Glutamatergic neuron (in vitro differentiated cells): ENCODE measurements around the gene MINAR1. TPM values are rescaled to one million over a fixed set of nuclear protein-coding genes. Genes with fewer than 3 reads are reported as not detected.

Experiments
- DNase-seq: peaks from one replicate; pipeline ENCODE4 v3.0.0; 2022
- H3K27ac Mint-ChIP-seq: one replicate; pipeline ENCODE4 v1.8.0; 2020; ENCODE audit warnings: mild to moderate bottlenecking, mixed read lengths, inconsistent platforms; ENCODE audit not compliant: unreplicated experiment
- H3K27me3 Mint-ChIP-seq: one replicate; pipeline ENCODE4 v1.8.0; 2020; ENCODE audit warnings: mild to moderate bottlenecking, moderate library complexity, mixed read lengths, inconsistent platforms; ENCODE audit not compliant: unreplicated experiment
- H3K36me3 Mint-ChIP-seq: one replicate; pipeline ENCODE4 v1.8.0; 2020; ENCODE audit warnings: mild to moderate bottlenecking, mixed read lengths, inconsistent platforms; ENCODE audit not compliant: unreplicated experiment
- H3K4me1 Mint-ChIP-seq: one replicate; pipeline ENCODE4 v1.8.0; 2020; ENCODE audit warnings: mild to moderate bottlenecking, low read depth, mixed read lengths, inconsistent platforms; ENCODE audit not compliant: unreplicated experiment
- H3K4me3 Mint-ChIP-seq: one replicate; pipeline ENCODE4 v1.8.0; 2020; ENCODE audit warnings: mild to moderate bottlenecking, mixed read lengths, inconsistent platforms; ENCODE audit not compliant: unreplicated experiment
- H3K9me3 Mint-ChIP-seq: one replicate; pipeline ENCODE4 v1.8.0; 2020; ENCODE audit warnings: mild to moderate bottlenecking, moderate library complexity, mixed read lengths, inconsistent platforms; ENCODE audit not compliant: unreplicated experiment
- CTCF ChIP-seq: fragments of 200-600 bp; sonication (generic); IDR thresholded peaks from one replicate; pipeline ENCODE4 v1.5.0; 2021; ENCODE audit not compliant: partially characterized antibody, unreplicated experiment
- total RNA-seq: library from RNA; stranded (reverse); fragmentation: NEBNext Ultra II Directional; extraction: Animal tissue kit (Norgen Biotek cat#: 25700); gene quantifications from one replicate; pipeline ENCODE4 v1.2.1, GENCODE V29; 2021; ENCODE audit not compliant: unreplicated experiment

MINAR1 gene
- total RNA-seq, 1 donor from 2014 or later: 8.5 TPM

DNA sequence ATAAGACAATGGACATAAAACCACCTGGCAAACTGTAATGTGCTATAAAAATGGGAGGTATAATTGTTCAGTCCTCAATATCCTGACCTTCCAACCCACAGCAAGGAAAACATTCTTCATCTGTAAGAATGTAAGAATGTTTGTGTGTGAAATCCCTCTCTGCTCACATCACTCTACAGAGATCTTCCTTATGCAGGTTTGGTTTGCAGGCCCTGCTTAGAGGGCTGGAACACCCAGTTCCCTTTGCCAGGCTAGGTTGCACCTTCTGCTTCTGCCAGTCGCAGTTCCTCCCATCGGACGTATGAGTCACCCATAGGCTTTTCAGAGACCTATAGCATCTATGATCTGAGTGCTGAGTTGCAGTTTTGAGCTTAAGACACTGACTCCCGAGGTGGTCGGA lies 24.1 kb upstream of the MINAR1 start:
- TF ChIP-seq CTCF: no peak
- Mint-ChIP-seq H3K27me3 (peaks cover 2% of the 10 kb centered on the region), H3K4me1 (peaks cover 5% of the 10 kb centered on the region), H3K36me3 (no peaks in the 10 kb centered on the region), H3K4me3 (no peak overlapping the region), H3K27ac (no peak overlapping the region), H3K9me3 (peaks cover 4% of the 10 kb centered on the region)
- no peak for DNase-seq

DNA sequence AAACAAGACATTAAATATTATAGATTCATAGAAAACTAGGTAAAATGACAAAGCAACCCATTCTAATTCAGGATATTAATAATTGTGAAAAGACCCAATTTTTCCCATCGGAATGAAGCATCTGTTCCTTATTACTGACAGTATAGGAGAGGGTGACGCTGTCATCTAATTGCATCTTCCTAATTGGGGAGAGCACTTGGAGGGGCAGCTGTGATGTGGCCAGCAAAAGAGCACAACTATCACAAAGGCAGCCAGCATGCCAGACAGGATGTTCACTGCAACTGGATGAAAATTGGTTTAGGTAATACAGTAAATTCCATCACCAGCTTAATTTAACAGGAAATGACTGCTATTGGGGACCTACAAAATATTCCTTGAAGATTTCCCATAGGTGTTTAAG lies 21.9 kb upstream of the MINAR1 start:
- DNase-seq: no peak
- H3K27me3 Mint-ChIP-seq: peaks cover 2% of the 10 kb centered on the region
- peaks cover 5% of the 10 kb centered on the region for H3K4me1 Mint-ChIP-seq
- no peak overlapping the region for H3K4me3 Mint-ChIP-seq
- peaks cover 4% of the 10 kb centered on the region for H3K9me3 Mint-ChIP-seq
- no peak for TF ChIP-seq CTCF
- H3K27ac Mint-ChIP-seq: no peak overlapping the region
- H3K36me3 Mint-ChIP-seq: no peaks in the 10 kb centered on the region

DNA sequence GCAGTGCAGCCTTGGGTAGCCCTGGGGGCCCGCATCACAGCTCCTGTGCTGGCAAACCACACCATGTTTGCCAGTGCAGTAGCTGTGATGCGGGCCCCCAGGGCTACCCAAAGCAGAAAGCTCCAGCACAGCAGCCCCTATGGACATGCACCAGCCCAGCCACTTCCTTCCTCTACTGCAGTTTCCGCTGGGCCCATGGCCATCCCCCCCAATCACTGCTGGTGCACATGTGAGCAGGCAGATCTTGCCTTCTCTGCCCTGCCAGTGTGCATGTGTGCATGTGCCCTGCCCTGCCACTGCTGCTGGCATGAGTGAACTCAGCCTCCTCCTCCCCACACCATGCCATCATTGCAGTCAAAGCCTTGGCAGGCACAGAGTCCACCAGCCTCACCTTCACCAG lies 20.1 kb upstream of the MINAR1 start:
- DNase-seq: no peak
- no peak for TF ChIP-seq CTCF
- H3K36me3 Mint-ChIP-seq: no peaks in the 10 kb centered on the region
- peaks cover 2% of the 10 kb centered on the region for H3K27me3 Mint-ChIP-seq
- H3K27ac Mint-ChIP-seq: no peak overlapping the region
- no peak overlapping the region for H3K4me3 Mint-ChIP-seq
- H3K4me1 Mint-ChIP-seq: peaks cover 5% of the 10 kb centered on the region
- peaks cover 4% of the 10 kb centered on the region for H3K9me3 Mint-ChIP-seq

DNA sequence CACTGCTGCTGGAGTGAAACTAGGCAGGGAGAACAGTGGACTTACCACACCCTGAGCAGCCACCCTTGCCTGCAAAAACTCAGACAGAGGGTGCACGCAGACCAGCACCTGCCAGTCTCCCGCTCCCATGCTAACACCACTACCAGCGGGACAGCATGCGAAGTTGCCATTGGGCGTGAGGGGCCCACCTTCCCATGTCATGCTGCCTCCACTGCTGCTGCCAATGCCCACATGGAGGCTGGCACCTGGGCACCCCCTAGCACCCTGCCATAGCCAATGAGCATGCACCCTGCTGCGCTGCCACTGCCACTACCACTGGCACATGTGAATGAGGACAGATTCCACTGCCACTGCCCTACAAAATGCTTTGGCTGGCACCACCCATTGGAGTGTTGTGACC lies 19.7 kb upstream of the MINAR1 start:
- Mint-ChIP-seq H3K4me3 (no peak overlapping the region), H3K36me3 (no peaks in the 10 kb centered on the region), H3K27ac (no peak overlapping the region), H3K9me3 (peaks cover 4% of the 10 kb centered on the region), H3K4me1 (peaks cover 6% of the 10 kb centered on the region), H3K27me3 (peaks cover 2% of the 10 kb centered on the region)
- no peak for DNase-seq
- no peak for TF ChIP-seq CTCF

DNA sequence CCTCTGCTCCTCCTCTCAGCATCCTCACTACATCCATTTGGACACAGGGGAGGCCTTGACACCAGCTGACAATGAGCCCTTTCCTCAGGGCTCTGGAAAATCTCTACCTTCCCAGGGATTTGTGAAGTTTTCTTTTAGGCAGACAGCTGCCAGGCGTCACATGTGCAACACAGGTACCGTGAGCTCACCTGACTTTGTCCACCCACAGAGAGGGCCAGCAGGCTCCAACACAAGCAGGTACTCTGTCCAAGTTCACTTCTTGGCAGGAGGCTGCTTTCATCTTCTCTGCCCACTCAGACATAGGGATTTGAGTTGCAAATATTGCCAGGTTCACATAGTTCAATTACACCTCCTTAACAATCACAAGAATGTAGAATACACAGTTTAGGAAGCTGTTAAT lies 15.3 kb upstream of the MINAR1 start:
- no peak for TF ChIP-seq CTCF
- no peak for DNase-seq
- peaks cover 11% of the 10 kb centered on the region for H3K4me1 Mint-ChIP-seq
- H3K36me3 Mint-ChIP-seq: no peaks in the 10 kb centered on the region
- no peak overlapping the region for H3K27ac Mint-ChIP-seq
- peaks cover 3% of the 10 kb centered on the region for H3K27me3 Mint-ChIP-seq
- no peaks in the 10 kb centered on the region for H3K9me3 Mint-ChIP-seq
- H3K4me3 Mint-ChIP-seq: no peak overlapping the region
